Lower lobe of right lung (tissue), 2 donors: ENCODE results near the gene ZNF467. TPM values are rescaled to one million over a fixed set of nuclear protein-coding genes. Genes with fewer than 3 reads are reported as not detected.
A peak's percentile ranks its signal among the peaks of the same experiment; 100 is the strongest.

ENCODE experiments used
- ATAC-seq, 2 donors: fragments of 200-7000 bp; cut with Tn5 transposase; one replicate each; pipeline ENCODE4 v1.9.1; 2020 to 2022; ENCODE audit warnings: mild to moderate bottlenecking in 2 of 2, moderate library complexity in 2 of 2
- DNase-seq: peaks from one replicate; pipeline ENCODE4 v3.0.0-alpha.2; 2020
- H3K27ac ChIP-seq: fragments of 200-600 bp; one replicate; pipeline ENCODE4 v1.8.0; 2022
- H3K27me3 ChIP-seq: fragments of 200-600 bp; one replicate; pipeline ENCODE4 v1.8.0; 2022; ENCODE audit warnings: low read depth
- H3K36me3 ChIP-seq: fragments of 200-600 bp; one replicate; pipeline ENCODE4 v1.8.0; 2022; ENCODE audit warnings: mild to moderate bottlenecking
- H3K4me1 ChIP-seq: fragments of 200-600 bp; one replicate; pipeline ENCODE4 v1.8.0; 2022
- H3K4me3 ChIP-seq: fragments of 200-600 bp; one replicate; pipeline ENCODE4 v1.8.0; 2022; ENCODE audit warnings: mild to moderate bottlenecking
- H3K9me3 ChIP-seq: fragments of 200-600 bp; one replicate; pipeline ENCODE4 v1.8.0; 2022
- intact Hi-C: fragments of 100-400 bp; cut with DNase I; formaldehyde crosslinking; loops from one replicate; pipeline ENCODE4 v1.11.0; 2022
- total RNA-seq: library from RNA; stranded (reverse); fragmentation: NEBNext Ultra II Directional; extraction: Animal tissue kit (Norgen Biotek cat#: 25700); gene quantifications from one replicate; pipeline ENCODE4 v1.2.1, GENCODE V29; 2021
- TF ChIP-seq, protein P1 (sequence below): fragments of 200-600 bp; IDR thresholded peaks from one replicate; pipeline ENCODE4 v1.8.0; 2022; ENCODE audit warnings: antibody characterized with exemption, mild to moderate bottlenecking
- donor health status: DM: no; HTN: yes; CAD: no; lungs with severe emphysema.

ZNF467 gene
- total RNA-seq, 1 donor from 2014 or later = 23.0 TPM

DNA sequence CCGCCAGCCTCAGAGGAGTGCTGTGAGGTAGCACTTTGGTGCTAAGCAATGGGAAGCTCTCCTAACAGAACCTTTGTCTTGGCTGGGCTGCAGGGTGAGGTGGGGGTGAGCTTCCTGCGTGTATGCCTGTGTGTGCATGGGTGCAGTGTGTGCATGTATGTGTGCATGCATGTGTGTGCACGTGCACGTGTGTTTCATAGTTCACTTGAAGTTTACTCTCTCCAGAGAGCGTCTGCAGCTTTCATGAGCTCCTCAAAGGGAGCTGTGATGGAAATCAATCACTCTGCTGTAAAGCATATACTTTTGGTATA lies 4.9 kb upstream of the ZNF467 start:
- ATAC-seq = no peak
- no peak overlapping the region for H3K27ac ChIP-seq
- no peaks in the 10 kb centered on the region for H3K9me3 ChIP-seq
- DNase-seq = no peak
- H3K27me3 ChIP-seq = no peaks in the 10 kb centered on the region
- TF ChIP-seq, protein P1, sequence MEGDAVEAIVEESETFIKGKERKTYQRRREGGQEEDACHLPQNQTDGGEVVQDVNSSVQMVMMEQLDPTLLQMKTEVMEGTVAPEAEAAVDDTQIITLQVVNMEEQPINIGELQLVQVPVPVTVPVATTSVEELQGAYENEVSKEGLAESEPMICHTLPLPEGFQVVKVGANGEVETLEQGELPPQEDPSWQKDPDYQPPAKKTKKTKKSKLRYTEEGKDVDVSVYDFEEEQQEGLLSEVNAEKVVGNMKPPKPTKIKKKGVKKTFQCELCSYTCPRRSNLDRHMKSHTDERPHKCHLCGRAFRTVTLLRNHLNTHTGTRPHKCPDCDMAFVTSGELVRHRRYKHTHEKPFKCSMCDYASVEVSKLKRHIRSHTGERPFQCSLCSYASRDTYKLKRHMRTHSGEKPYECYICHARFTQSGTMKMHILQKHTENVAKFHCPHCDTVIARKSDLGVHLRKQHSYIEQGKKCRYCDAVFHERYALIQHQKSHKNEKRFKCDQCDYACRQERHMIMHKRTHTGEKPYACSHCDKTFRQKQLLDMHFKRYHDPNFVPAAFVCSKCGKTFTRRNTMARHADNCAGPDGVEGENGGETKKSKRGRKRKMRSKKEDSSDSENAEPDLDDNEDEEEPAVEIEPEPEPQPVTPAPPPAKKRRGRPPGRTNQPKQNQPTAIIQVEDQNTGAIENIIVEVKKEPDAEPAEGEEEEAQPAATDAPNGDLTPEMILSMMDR = no peak
- peaks cover 24% of the 10 kb centered on the region for H3K4me1 ChIP-seq
- intact Hi-C loops = no loop called here
- H3K4me3 ChIP-seq = no peak overlapping the region
- no peaks in the 10 kb centered on the region for H3K36me3 ChIP-seq

GRCh38 chr7:149777551-149778326 lies 4.4 kb upstream of the ZNF467 start:
- H3K4me1 ChIP-seq = peaks cover 24% of the 10 kb centered on the region
- no peaks in the 10 kb centered on the region for H3K27me3 ChIP-seq
- no peak overlapping the region for H3K27ac ChIP-seq
- H3K9me3 ChIP-seq = no peaks in the 10 kb centered on the region
- ATAC-seq = no peak
- TF ChIP-seq, protein P1 = no peak
- H3K4me3 ChIP-seq = no peak overlapping the region
- intact Hi-C loops = no loop called here
- no peaks in the 10 kb centered on the region for H3K36me3 ChIP-seq
- DNase-seq = no peak

DNA sequence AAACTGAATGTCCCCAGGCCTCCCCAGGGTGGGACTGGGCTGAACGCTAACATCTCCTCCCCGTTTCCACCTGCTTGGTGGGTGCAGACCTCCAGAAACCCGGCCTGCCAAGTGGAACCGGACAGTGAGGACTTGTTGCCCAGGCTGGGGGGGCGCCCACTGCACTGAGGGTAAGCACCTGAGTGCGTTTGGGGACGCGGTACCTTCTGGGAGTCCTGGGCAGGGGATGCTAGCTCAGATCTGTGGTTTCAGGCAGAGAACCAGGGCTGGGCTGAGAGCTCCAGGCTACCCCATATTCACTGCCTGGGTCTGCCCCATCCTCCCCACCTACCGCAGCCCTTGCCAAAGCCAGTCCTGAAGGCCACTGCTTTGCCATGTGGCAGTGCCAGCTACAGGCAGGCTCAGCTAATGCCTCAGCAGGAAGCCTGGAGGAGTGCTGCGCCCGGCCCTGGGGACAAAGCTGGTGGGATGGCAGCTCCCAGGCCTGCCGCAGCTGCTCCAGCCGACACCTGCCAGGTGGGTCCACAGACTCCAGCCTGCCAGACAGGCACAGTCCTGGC lies 3.5 kb upstream of the ZNF467 start:
- Histone ChIP-seq H3K4me3 (peak overlapping the region; percentile 7), H3K27me3 (no peaks in the 10 kb centered on the region), H3K9me3 (no peaks in the 10 kb centered on the region), H3K27ac (peak overlapping the region; percentile 79), H3K4me1 (peaks cover 24% of the 10 kb centered on the region), H3K36me3 (no peaks in the 10 kb centered on the region)
- ATAC-seq (no peak), DNase-seq (peak; percentile 45)
- intact Hi-C loops = no loop called here
- TF ChIP-seq, protein P1 = no peak

- Histone ChIP-seq H3K4me1 (peaks cover 26% of the 10 kb centered on the region), H3K36me3 (no peaks in the 10 kb centered on the region), H3K9me3 (no peaks in the 10 kb centered on the region), H3K27me3 (no peaks in the 10 kb centered on the region), H3K27ac (peak overlapping the region; percentile 79), H3K4me3 (peak overlapping the region; percentile 50)
- TF ChIP-seq, protein P1 = no peak
- ATAC-seq (peak; percentile 2 to 11), DNase-seq (peak; percentile 83)
- intact Hi-C loops = no loop called here
Measured at GRCh38 chr7:149776289-149776688, 2.9 kb upstream of the ZNF467 start.

GRCh38 chr7:149775176-149775556 lies 1.8 kb upstream of the ZNF467 start:
- H3K9me3 ChIP-seq = no peaks in the 10 kb centered on the region
- peak overlapping the region; percentile 73 for H3K4me3 ChIP-seq
- peak overlapping the region; percentile 24 for H3K27ac ChIP-seq
- H3K27me3 ChIP-seq = no peaks in the 10 kb centered on the region
- H3K36me3 ChIP-seq = peaks cover 5% of the 10 kb centered on the region
- ATAC-seq (no peak), DNase-seq (no peak)
- peaks cover 37% of the 10 kb centered on the region for H3K4me1 ChIP-seq
- TF ChIP-seq, protein P1 = no peak
- intact Hi-C loops = no loop called here
